ENCODE measurements around the gene PBRM1. TPM values are rescaled to one million over a fixed set of nuclear protein-coding genes. Genes with fewer than 3 reads are reported as not detected.
A peak's percentile ranks its signal among the peaks of the same experiment; 100 is the strongest.
"Not testable (repeated sequence)": the region's sequence is repeated elsewhere in the genome, so short reads cannot be mapped to it uniquely, and the experiment has no call there.

PBRM1 gene
- polyA plus RNA-seq, 1 donor (not counting 4 experiments of a cell fraction or from before 2014, with no cell fraction given), result 26.0 TPM

- Histone ChIP-seq H3K4me3 (ENCODE audit: control insufficient read depth in 2 of 3, extremely low read depth in 1 of 3, insufficient read depth in 2 of 3, low read depth in 1 of 3, low read length in 3 of 3) (no peak overlapping the region), H3K9ac (ENCODE audit: control insufficient read depth, extremely low read depth, insufficient read depth, low read length) (no peak overlapping the region), H3K36me3 (ENCODE audit: control insufficient read depth in 2 of 2, extremely low read depth in 1 of 2, insufficient read depth in 2 of 2, low read length in 2 of 2) (peaks cover 17 to 25% of the 10 kb centered on the region in 2 experiments), H3K4me1 (ENCODE audit: control insufficient read depth, extremely low read depth, insufficient read depth, low read length) (peaks cover 19% of the 10 kb centered on the region), H3K4me2 (ENCODE audit: control insufficient read depth, extremely low read depth, insufficient read depth, low read depth, low read length) (no peak overlapping the region), H3K27me3 (ENCODE audit: control insufficient read depth, extremely low read depth, insufficient read depth, low read length) (no peaks in the 10 kb centered on the region), H4K20me1 (ENCODE audit: control insufficient read depth, extremely low read depth, insufficient read depth, low read length) (no peaks in the 10 kb centered on the region), H3K9me1 (ENCODE audit: control insufficient read depth, extremely low read depth, insufficient read depth, low read length) (no peaks in the 10 kb centered on the region), H2AFZ (ENCODE audit: control insufficient read depth, low read length) (no peak overlapping the region), H3K27ac (ENCODE audit: control insufficient read depth, insufficient read depth, low read length) (peak overlapping the region; percentile 71), H3K9me3 (ENCODE audit: control insufficient read depth, low read depth, low read length) (no peaks in the 10 kb centered on the region), H3K79me2 (ENCODE audit: control insufficient read depth, insufficient read depth, low read length) (peaks cover 32% of the 10 kb centered on the region)
- no peak for FAIRE-seq
- DNase-seq (ENCODE audit: low read depth, low spot score), result no peak
- dilution Hi-C loops (cut with MboI; ENCODE audit: extremely low pct_ligation_motif_present, low sequenced_read_pairs), result no loop called here
- no peak for TF ChIP-seq EZH2 (IDR thresholded peaks at IDR 0.05; ENCODE audit: low read length)
- TF ChIP-seq CTCF (optimal IDR thresholded peaks at IDR 0.05 in 1 of 3, IDR thresholded peaks at IDR 0.05 in 1 of 3, conservative IDR thresholded peaks at IDR 0.05 in 1 of 3; ENCODE audit: extremely low read depth in 1 of 3, insufficient read depth in 2 of 3, low read length in 3 of 3), result no peak
Measured at GRCh38 chr3:52679199-52679538, 6.5 kb downstream of the PBRM1 start.

GRCh38 chr3:52678265-52679198, 7.2 kb downstream of the PBRM1 start:
- H3K4me1 ChIP-seq (ENCODE audit: control insufficient read depth, extremely low read depth, insufficient read depth, low read length), result peaks cover 18% of the 10 kb centered on the region

GRCh38 chr3:52676201-52676600, 9.5 kb downstream of the PBRM1 start:
- H3K9me1 ChIP-seq (ENCODE audit: control insufficient read depth, extremely low read depth, insufficient read depth, low read length); H3K27me3 ChIP-seq (ENCODE audit: control insufficient read depth, extremely low read depth, insufficient read depth, low read length); H3K4me3 ChIP-seq (ENCODE audit: control insufficient read depth in 2 of 3, extremely low read depth in 1 of 3, insufficient read depth in 2 of 3, low read depth in 1 of 3, low read length in 3 of 3); H2AFZ ChIP-seq (ENCODE audit: control insufficient read depth, low read length); dilution Hi-C loops (cut with MboI; ENCODE audit: extremely low pct_ligation_motif_present, low sequenced_read_pairs); H4K20me1 ChIP-seq (ENCODE audit: control insufficient read depth, extremely low read depth, insufficient read depth, low read length); H3K4me2 ChIP-seq (ENCODE audit: control insufficient read depth, extremely low read depth, insufficient read depth, low read depth, low read length); FAIRE-seq; DNase-seq (ENCODE audit: low read depth, low spot score); H3K27ac ChIP-seq (ENCODE audit: control insufficient read depth, insufficient read depth, low read length); H3K9ac ChIP-seq (ENCODE audit: control insufficient read depth, extremely low read depth, insufficient read depth, low read length); H3K9me3 ChIP-seq (ENCODE audit: control insufficient read depth, low read depth, low read length): not testable (repeated sequence)
- Histone ChIP-seq H3K4me1 (ENCODE audit: control insufficient read depth, extremely low read depth, insufficient read depth, low read length) (peaks cover 19% of the 10 kb centered on the region), H3K79me2 (ENCODE audit: control insufficient read depth, insufficient read depth, low read length) (peaks cover 12% of the 10 kb centered on the region), H3K36me3 (ENCODE audit: control insufficient read depth in 2 of 2, extremely low read depth in 1 of 2, insufficient read depth in 2 of 2, low read length in 2 of 2) (peaks cover 17 to 25% of the 10 kb centered on the region in 2 experiments)

More at GRCh38 chr3:52678265-52679198, 7.2 kb downstream of the PBRM1 start:
- H3K9me3 ChIP-seq (ENCODE audit: control insufficient read depth, low read depth, low read length), result no peaks in the 10 kb centered on the region
- H3K4me2 ChIP-seq (ENCODE audit: control insufficient read depth, extremely low read depth, insufficient read depth, low read depth, low read length), result no peak overlapping the region
- H3K27me3 ChIP-seq (ENCODE audit: control insufficient read depth, extremely low read depth, insufficient read depth, low read length), result no peaks in the 10 kb centered on the region
- no peaks in the 10 kb centered on the region for H3K9me1 ChIP-seq (ENCODE audit: control insufficient read depth, extremely low read depth, insufficient read depth, low read length)
- DNase-seq (ENCODE audit: low read depth, low spot score), result no peak
- H4K20me1 ChIP-seq (ENCODE audit: control insufficient read depth, extremely low read depth, insufficient read depth, low read length), result no peaks in the 10 kb centered on the region
- dilution Hi-C loops (cut with MboI; ENCODE audit: extremely low pct_ligation_motif_present, low sequenced_read_pairs), result no loop called here
- H3K79me2 ChIP-seq (ENCODE audit: control insufficient read depth, insufficient read depth, low read length), result peaks cover 26% of the 10 kb centered on the region
- H3K36me3 ChIP-seq (ENCODE audit: control insufficient read depth in 2 of 2, extremely low read depth in 1 of 2, insufficient read depth in 2 of 2, low read length in 2 of 2), result peaks cover 17 to 25% of the 10 kb centered on the region in 2 experiments
- TF ChIP-seq EZH2 (IDR thresholded peaks at IDR 0.05; ENCODE audit: low read length) (no peak), CTCF (optimal IDR thresholded peaks at IDR 0.05 in 1 of 3, IDR thresholded peaks at IDR 0.05 in 1 of 3, conservative IDR thresholded peaks at IDR 0.05 in 1 of 3; ENCODE audit: extremely low read depth in 1 of 3, insufficient read depth in 2 of 3, low read length in 3 of 3) (no peak)
- H3K27ac ChIP-seq (ENCODE audit: control insufficient read depth, insufficient read depth, low read length), result peak overlapping the region; percentile 71
- no peak overlapping the region for H3K4me3 ChIP-seq (ENCODE audit: control insufficient read depth in 2 of 3, extremely low read depth in 1 of 3, insufficient read depth in 2 of 3, low read depth in 1 of 3, low read length in 3 of 3)
- no peak for FAIRE-seq
- no peak overlapping the region for H2AFZ ChIP-seq (ENCODE audit: control insufficient read depth, low read length)
- no peak overlapping the region for H3K9ac ChIP-seq (ENCODE audit: control insufficient read depth, extremely low read depth, insufficient read depth, low read length)

Data from keratinocyte (primary cell).